Stimulated activated CD8-positive, alpha-beta memory T cell treated with anti-CD3 and anti-CD28 coated beads, Interleukin-12 subunit alpha, Interleukin-12 subunit beta, amount 100 ng/mL, for 24 hours (primary cell): Measurements from ENCODE around the gene CHMP3.
"Not testable (repeated sequence)": the region's sequence is repeated elsewhere in the genome, so short reads cannot be mapped to it uniquely, and the experiment has no call there.

Experiments used
- DNase-seq: peaks from one replicate; pipeline ENCODE4 v3.0.0-alpha.2; 2020; ENCODE audit errors: extremely low read depth

Gene CHMP3

GRCh38 chr2:86562922-86563649 lies at the start of gene CHMP3:
CHMP3 (minus strand) TSS chr2:86563443; CDS start chr2:86563348, 95 bp downstream.
- DNase-seq, result peak; percentile 92

DNA sequence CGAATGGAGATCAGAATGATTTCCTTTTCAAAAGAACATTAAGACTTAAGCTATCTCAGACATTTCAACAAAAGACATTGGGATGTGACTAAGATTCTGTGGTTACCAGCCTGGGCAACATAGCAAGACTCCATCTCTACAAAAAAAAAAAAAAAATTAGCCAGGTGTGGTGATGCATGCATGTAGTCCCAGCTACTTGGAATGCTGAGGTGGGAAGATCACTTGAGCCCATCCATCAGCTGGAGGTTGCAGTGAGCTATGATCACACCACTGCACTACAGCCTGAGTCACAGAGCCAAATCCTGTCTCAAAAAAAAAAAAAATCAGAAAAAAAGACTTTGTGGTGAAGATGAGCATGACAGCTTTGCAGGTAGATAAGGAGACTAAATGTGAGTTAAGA lies 47.6 kb upstream of the CHMP3 start:
- DNase-seq, result no peak

GRCh38 chr2:86608832-86609410 lies 45.7 kb upstream of the CHMP3 start:
- no peak for DNase-seq

DNA sequence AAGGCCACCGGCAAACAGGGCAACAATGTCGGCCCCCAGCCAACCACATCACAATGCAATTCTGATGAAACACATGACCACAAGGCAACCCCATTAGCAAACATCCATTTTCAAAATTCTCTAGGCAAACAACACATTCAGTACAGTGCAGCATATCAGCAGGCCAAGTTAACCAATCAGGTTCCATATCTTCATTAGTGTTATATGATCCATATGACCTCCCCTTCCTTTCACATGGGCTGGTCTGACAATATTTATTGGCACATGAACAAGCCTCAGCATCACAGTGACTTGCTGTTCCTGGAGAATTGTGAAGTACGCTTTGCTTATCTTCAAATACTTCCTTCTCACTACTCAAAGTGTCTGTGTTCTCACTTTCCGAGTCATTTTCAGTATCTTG lies 40.7 kb upstream of the CHMP3 start:
- DNase-seq, result no peak

DNA sequence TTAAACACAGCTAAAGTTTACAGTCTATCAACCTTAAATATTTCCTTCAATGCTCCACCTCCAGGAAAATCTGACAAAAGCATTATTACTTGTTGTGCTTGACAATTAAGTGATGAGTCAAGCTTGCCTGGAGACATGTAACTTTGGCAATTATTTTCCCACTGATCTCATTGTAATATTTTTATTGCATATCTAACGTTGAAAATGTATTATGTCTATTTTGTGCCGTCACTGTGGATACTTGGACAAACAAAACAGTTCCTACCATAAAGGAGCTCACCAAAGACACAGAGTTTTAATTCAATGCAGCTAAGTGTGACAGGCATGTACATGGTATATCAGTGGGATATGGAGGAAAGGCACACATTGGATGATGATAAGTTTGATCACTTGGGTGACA lies 35.7 kb upstream of the CHMP3 start:
- DNase-seq, result no peak

GRCh38 chr2:86596118-86596517 lies 32.9 kb upstream of the CHMP3 start:
- no peak for DNase-seq

GRCh38 chr2:86593266-86593665 lies 30.0 kb upstream of the CHMP3 start:
- no peak for DNase-seq

GRCh38 chr2:86592547-86593230 lies 29.4 kb upstream of the CHMP3 start:
- DNase-seq, result no peak

GRCh38 chr2:86589701-86590100 lies 26.5 kb upstream of the CHMP3 start:
- DNase-seq, result not testable (repeated sequence)

DNA sequence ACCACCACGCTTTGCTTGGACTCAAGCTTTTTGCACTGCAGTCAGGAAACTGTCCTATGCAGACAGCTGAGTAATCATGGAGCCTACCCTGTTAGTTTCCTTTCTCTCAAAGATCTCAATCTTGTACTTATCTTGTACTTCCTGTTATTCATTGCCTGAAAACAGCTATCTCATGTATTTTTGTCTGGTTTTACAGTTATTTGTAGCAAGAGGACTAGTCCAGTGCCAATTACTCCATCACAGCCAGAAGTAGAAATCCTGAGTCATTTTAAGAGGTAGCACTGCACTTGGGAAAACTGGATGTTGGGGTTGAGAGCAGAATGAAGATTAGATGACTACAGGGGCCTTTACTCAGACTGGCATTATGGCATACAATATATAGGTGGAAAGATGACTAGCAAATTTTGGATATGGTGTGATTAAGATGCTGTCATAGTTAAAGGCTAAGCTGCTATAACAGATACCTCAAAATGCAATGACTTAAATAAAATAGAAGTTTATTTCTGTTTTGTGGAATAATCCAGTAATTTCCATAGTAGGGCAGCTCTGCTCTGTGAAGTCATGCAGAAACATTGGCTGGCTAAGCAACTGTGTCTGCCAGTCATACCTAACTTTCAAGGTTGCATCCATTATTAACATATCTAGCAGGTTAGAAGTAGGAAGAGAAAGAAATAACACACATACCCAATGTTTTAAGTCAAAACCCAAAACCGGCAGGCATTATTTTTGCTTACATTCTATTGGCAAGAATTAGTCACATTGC lies 21.1 kb upstream of the CHMP3 start:
- DNase-seq, result no peak

DNA sequence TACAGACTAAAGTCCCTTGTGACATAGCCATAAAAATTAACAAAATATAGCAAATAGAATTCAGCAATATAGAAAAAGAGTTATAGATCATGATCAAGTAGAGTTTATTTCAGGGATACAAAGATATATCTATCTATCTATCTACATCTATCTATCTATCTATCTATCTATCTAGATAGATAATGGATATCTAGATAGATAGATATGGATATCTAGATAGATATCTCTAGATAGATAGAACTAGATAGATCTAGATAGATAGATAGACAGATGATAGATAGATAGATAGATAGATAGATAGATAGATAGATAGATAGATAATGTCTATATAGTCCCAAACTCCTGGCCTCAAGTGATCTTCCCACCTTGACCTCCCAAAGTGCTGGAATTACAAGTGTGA lies 17.3 kb upstream of the CHMP3 start:
- no peak for DNase-seq

DNA sequence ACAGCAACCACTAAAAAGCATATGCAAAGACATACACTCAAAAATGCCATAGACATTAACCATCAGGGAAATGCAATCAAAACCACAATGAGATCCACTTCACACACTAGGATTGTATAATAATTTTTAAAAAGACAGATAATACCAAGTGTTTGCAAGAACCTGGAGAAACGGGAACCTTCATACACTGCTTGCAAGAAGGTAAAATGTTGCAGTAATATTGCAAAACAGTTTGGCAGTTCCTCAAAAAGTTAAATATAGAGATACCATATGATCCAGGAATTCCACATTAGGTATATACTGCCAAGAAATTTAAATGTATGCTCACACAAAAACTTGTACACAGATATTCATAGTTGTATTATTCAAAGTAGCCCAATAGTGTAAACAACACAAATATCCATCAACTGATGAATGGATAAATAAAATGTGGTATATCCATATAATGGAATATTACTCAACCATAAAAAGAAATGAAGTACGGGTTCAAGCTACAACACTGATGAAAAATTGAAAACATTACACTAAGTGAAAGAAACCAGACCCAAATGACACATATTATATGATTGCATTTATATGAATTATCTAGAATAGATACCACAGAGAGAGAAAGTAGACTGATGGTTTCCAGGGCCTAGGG lies 14.7 kb upstream of the CHMP3 start:
- DNase-seq, result no peak

DNA sequence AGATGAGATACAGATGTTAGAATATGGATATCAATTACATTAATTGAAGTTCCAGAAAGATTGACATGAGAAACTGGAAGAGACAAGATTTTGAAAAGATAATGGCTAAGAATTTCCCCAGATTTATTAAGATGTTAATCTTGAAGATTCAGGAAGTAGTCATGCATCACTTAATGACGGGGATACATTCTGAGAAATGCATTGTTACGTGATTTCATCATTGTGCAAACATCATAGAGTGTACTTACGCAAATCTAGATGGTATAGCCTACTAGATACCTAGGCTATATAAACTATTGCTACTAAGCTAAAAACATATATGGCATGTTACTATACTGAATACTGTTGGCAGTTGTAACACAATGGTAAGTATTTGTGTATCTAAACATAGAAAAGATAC lies 6.8 kb upstream of the CHMP3 start:
- no peak for DNase-seq

GRCh38 chr2:86566821-86567190 lies 3.6 kb upstream of the CHMP3 start:
- DNase-seq, result no peak

GRCh38 chr2:86566158-86566820 lies 3.0 kb upstream of the CHMP3 start:
- DNase-seq, result no peak

DNA sequence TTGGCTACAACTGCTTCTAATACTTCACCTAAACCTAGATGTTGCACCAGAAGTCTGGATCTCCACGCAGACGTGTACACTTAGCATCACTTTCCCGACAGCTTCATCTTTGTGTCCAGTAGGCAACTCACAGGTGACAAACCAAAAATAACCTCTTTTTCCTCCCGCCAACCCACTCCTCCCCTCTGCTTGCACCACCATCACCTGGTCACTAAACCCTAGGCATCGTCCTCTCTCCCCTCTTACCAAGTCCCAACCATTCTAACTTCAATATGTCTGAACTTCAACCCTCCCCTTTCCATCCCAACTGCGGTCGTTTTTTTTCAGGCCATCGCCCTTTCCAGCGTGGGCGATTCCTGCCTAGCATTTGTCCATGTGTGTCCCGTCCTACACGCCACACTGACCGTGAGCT lies 413 bp upstream of the CHMP3 start:
- DNase-seq, result no peak

DNA sequence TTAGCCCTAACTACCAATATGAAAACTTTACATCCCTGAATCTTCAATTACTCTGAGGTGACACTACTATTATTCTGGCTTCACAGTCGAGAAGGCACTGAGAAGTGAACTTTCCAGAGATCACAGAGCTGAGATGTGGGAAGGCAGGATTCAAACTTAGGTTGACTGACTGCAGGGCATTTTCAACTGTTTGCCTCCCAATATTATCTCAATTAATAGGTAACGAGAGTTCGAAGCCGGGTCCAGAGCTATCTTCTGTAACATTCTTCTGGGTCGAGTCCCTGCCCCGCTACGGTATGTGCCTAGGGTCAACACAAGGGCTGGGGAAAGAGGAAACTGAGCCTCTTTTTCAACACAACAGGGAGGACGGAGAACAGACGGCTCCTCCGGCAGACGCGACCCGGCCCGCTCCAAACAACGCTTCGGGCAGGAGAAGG lies 740 bp downstream of the CHMP3 start:
- DNase-seq, result no peak

- no peak for DNase-seq
Measured at GRCh38 chr2:86557836-86558235, 5.4 kb downstream of the CHMP3 start.

- no peak for DNase-seq
Measured at GRCh38 chr2:86556508-86556907, 6.7 kb downstream of the CHMP3 start.

DNA sequence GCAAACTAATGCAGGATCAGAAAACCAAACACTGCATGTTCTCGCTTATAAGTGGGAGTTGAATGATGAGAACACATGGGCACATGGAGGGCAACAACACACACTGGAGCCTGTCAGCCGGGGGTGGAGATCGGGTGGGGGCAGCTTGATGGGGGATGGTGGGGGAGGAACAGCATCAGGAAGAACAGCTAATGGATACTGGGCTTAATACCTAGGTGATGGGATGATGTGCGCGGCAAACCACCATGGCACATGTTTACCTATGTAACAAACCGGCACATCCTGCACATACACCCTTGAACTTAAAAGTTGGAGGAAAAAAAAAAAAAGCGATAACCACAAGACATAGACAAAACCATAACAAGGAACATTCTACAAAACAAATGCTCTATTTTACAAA lies 10.4 kb downstream of the CHMP3 start:
- no peak for DNase-seq

DNA sequence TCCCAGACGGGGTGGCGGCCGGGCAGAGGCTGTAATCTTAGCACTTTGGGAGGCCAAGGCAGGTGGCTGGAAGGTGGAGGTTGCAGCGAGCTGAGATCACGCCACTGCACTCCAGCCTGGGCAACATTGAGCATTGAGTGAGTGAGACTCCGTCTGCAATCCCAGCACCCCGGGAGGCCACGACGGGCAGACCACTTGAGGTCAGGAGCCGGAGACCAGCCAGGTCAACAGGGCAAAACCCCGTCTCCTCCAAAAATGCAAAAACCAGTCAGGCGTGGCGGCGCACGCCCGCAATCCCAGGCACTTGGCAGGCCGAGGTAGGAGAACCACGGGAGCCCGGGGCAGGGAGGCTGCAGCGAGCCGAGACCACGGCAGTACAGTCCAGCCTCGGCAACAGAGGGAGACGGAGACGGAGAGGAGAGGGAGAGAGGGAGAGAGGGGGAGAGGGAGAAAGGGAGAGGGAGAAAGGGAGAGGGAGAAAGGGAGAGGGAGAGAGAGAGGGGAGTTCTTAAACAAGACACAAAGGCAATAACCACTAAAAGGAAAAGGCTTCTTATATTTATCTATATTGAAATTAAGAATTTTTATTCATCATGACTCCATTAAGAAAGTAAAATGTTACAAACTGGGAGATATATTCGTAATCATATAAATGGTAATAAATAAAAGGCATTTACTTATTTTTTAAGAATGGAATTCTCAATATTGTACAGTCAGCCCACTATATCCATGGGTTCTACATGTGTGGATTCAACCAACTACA lies 13.1 kb downstream of the CHMP3 start:
- DNase-seq, result not testable (repeated sequence)
